Parathyroid adenoma (tissue), 2 donors: ENCODE data around the gene MAD1L1.

Experiments used
- H2AFZ ChIP-seq: fragments of 300-600 bp; sonication (generic); one replicate; pipeline ENCODE4 v1.7.0; 2017; ENCODE audit warnings: antibody characterized with exemption, mild to moderate bottlenecking
- H3K27ac ChIP-seq: fragments of 300-600 bp; sonication (generic); one replicate; pipeline ENCODE4 v1.7.0; 2017
- H3K27me3 ChIP-seq: fragments of 300-600 bp; sonication (generic); one replicate; pipeline ENCODE4 v1.7.0; 2017; ENCODE audit warnings: low read length; ENCODE audit not compliant: control insufficient read depth, insufficient read depth
- H3K36me3 ChIP-seq: fragments of 300-600 bp; sonication (generic); one replicate; pipeline ENCODE4 v1.7.0; 2017; ENCODE audit warnings: low read length; ENCODE audit not compliant: control insufficient read depth, insufficient read depth
- H3K4me1 ChIP-seq: fragments of 300-600 bp; sonication (generic); one replicate; pipeline ENCODE4 v1.7.0; 2017; ENCODE audit warnings: control low read depth
- H3K4me2 ChIP-seq: fragments of 300-600 bp; sonication (generic); one replicate; pipeline ENCODE4 v1.7.0; 2017; ENCODE audit warnings: low read length
- H3K4me3 ChIP-seq: fragments of 300-600 bp; sonication (generic); one replicate; pipeline ENCODE4 v1.7.0; 2017; ENCODE audit warnings: low read depth, low read length
- H3K79me2 ChIP-seq: fragments of 300-600 bp; sonication (generic); one replicate; pipeline ENCODE4 v1.7.0; 2017; ENCODE audit warnings: control low read depth
- H3K9ac ChIP-seq: fragments of 300-600 bp; sonication (generic); one replicate; pipeline ENCODE4 v1.7.0; 2017; ENCODE audit warnings: mild to moderate bottlenecking
- H3K9me3 ChIP-seq: fragments of 300-600 bp; sonication (generic); one replicate; pipeline ENCODE4 v1.7.0; 2017; ENCODE audit warnings: low read length; ENCODE audit not compliant: control insufficient read depth
- CTCF ChIP-seq: fragments of 300-600 bp; sonication (generic); IDR thresholded peaks from one replicate; pipeline ENCODE4 v1.7.0; 2017; ENCODE audit warnings: antibody characterized with exemption, mild to moderate bottlenecking
- donor health status: primary hyperparathyroidism.

The MAD1L1 gene

GRCh38 chr7:2085804-2086203 lies 146.9 kb downstream of the MAD1L1 start:
- Histone ChIP-seq H3K4me2 (no peak overlapping the region), H3K4me3 (no peak overlapping the region), H3K27ac (no peak overlapping the region), H3K9me3 (no peaks in the 10 kb centered on the region), H3K27me3 (no peaks in the 10 kb centered on the region), H3K79me2 (no peaks in the 10 kb centered on the region), H3K9ac (no peak overlapping the region), H3K4me1 (no peaks in the 10 kb centered on the region), H3K36me3 (no peaks in the 10 kb centered on the region), H2AFZ (no peak overlapping the region)
- TF ChIP-seq CTCF: no peak

GRCh38 chr7:2084781-2085505 lies 147.8 kb downstream of the MAD1L1 start:
- no peak overlapping the region for H3K9ac ChIP-seq
- H3K27me3 ChIP-seq: no peaks in the 10 kb centered on the region
- H3K79me2 ChIP-seq: no peaks in the 10 kb centered on the region
- H3K27ac ChIP-seq: no peak overlapping the region
- H2AFZ ChIP-seq: no peak overlapping the region
- no peak overlapping the region for H3K4me3 ChIP-seq
- H3K4me2 ChIP-seq: no peak overlapping the region
- no peak for TF ChIP-seq CTCF
- no peaks in the 10 kb centered on the region for H3K4me1 ChIP-seq
- H3K9me3 ChIP-seq: no peaks in the 10 kb centered on the region
- no peaks in the 10 kb centered on the region for H3K36me3 ChIP-seq

GRCh38 chr7:2084331-2084730 lies 148.4 kb downstream of the MAD1L1 start:
- no peak overlapping the region for H3K4me2 ChIP-seq
- no peak overlapping the region for H2AFZ ChIP-seq
- H3K79me2 ChIP-seq: no peaks in the 10 kb centered on the region
- H3K4me1 ChIP-seq: no peaks in the 10 kb centered on the region
- H3K36me3 ChIP-seq: no peaks in the 10 kb centered on the region
- H3K9me3 ChIP-seq: no peaks in the 10 kb centered on the region
- H3K27me3 ChIP-seq: no peaks in the 10 kb centered on the region
- TF ChIP-seq CTCF: no peak
- H3K4me3 ChIP-seq: no peak overlapping the region
- no peak overlapping the region for H3K9ac ChIP-seq
- no peak overlapping the region for H3K27ac ChIP-seq

GRCh38 chr7:2083362-2083761 lies 149.4 kb downstream of the MAD1L1 start:
- H3K36me3 ChIP-seq: no peaks in the 10 kb centered on the region
- no peaks in the 10 kb centered on the region for H3K9me3 ChIP-seq
- no peak overlapping the region for H3K4me3 ChIP-seq
- H3K27me3 ChIP-seq: no peaks in the 10 kb centered on the region
- H3K4me2 ChIP-seq: no peak overlapping the region
- no peak for TF ChIP-seq CTCF
- H3K4me1 ChIP-seq: no peaks in the 10 kb centered on the region
- no peaks in the 10 kb centered on the region for H3K79me2 ChIP-seq
- H3K9ac ChIP-seq: no peak overlapping the region
- no peak overlapping the region for H3K27ac ChIP-seq
- H2AFZ ChIP-seq: no peak overlapping the region
